Measurements from ENCODE around the gene FSHR. TPM values are rescaled to one million over a fixed set of nuclear protein-coding genes. Genes with fewer than 3 reads are reported as not detected.

The FSHR gene
- total RNA-seq, 1 experiment from 2014 or later = not detected

GRCh38 chr2:48938231-48938630, 216.1 kb downstream of the FSHR start:
- Histone ChIP-seq H3K9me2 (replicated peaks; ENCODE audit: low read length) (no peaks in the 10 kb centered on the region), H3K4me1 (ENCODE audit: insufficient read depth, low read length) (no peaks in the 10 kb centered on the region), H3F3A (ENCODE audit: low read length, unreplicated experiment) (no peaks in the 10 kb centered on the region), H3K9me3 (ENCODE audit: low read length) (no peaks in the 10 kb centered on the region), H3K79me2 (ENCODE audit: low read length) (no peaks in the 10 kb centered on the region), H3K4me2 (ENCODE audit: low read length) (no peak overlapping the region), H4K20me1 (ENCODE audit: low read length) (no peaks in the 10 kb centered on the region), H3K36me3 (ENCODE audit: low read depth, low read length) (no peaks in the 10 kb centered on the region), H3K27ac (ENCODE audit: low read length) (no peak overlapping the region), H3K9ac (ENCODE audit: low read length) (no peak overlapping the region), H3K4me3 (ENCODE audit: low read length) (no peak overlapping the region), H2AFZ (ENCODE audit: low read length) (no peak overlapping the region), H3K27me3 (ENCODE audit: low read length) (no peaks in the 10 kb centered on the region)
- intact Hi-C loops (cut with micrococcal nuclease) = no loop called here
- DNase-seq = no peak
- ChIA-PET POLR2A (ENCODE audit: unreplicated experiment) (no interaction called here), CTCF (no interaction called here)
- no peak for ATAC-seq
- TF ChIP-seq CTCF (conservative IDR thresholded peaks at IDR 0.05; ENCODE audit: low read depth, low read length) = no peak
- no peak for TF ChIP-seq EZH2 (IDR thresholded peaks at IDR 0.05; ENCODE audit: low read length, unreplicated experiment)
- no peak for TF ChIP-seq EZH2phosphoT487 (IDR thresholded peaks at IDR 0.05; ENCODE audit: borderline replicate concordance, low read length)
- no TSS peak for BruUV-seq (replicated peaks)

- CTCF ChIA-PET = no interaction called here
- no peak for ATAC-seq
- Histone ChIP-seq H3K79me2 (ENCODE audit: low read length) (no peaks in the 10 kb centered on the region), H3K4me2 (ENCODE audit: low read length) (no peak overlapping the region), H3K4me1 (ENCODE audit: insufficient read depth, low read length) (no peaks in the 10 kb centered on the region), H3K9me2 (replicated peaks; ENCODE audit: low read length) (no peaks in the 10 kb centered on the region), H3K9ac (ENCODE audit: low read length) (no peak overlapping the region), H3K27ac (ENCODE audit: low read length) (no peak overlapping the region), H2AFZ (ENCODE audit: low read length) (no peak overlapping the region), H3K27me3 (ENCODE audit: low read length) (no peaks in the 10 kb centered on the region), H4K20me1 (ENCODE audit: low read length) (no peaks in the 10 kb centered on the region), H3K36me3 (ENCODE audit: low read depth, low read length) (no peaks in the 10 kb centered on the region), H3F3A (ENCODE audit: low read length, unreplicated experiment) (no peaks in the 10 kb centered on the region), H3K4me3 (ENCODE audit: low read length) (no peak overlapping the region), H3K9me3 (ENCODE audit: low read length) (no peaks in the 10 kb centered on the region)
- DNase-seq = no peak
- intact Hi-C loops (cut with micrococcal nuclease) = no loop called here
- POLR2A ChIA-PET (ENCODE audit: unreplicated experiment) = no interaction called here
- TF ChIP-seq EZH2 (IDR thresholded peaks at IDR 0.05; ENCODE audit: low read length, unreplicated experiment) = no peak
- no peak for TF ChIP-seq EZH2phosphoT487 (IDR thresholded peaks at IDR 0.05; ENCODE audit: borderline replicate concordance, low read length)
- TF ChIP-seq CTCF (conservative IDR thresholded peaks at IDR 0.05; ENCODE audit: low read depth, low read length) = no peak
- BruUV-seq (replicated peaks) = no TSS peak
Measured at GRCh38 chr2:48934807-48935206, 219.5 kb downstream of the FSHR start.

GRCh38 chr2:48933828-48934497, 220.4 kb downstream of the FSHR start:
- no peak for ATAC-seq

More at GRCh38 chr2:48933828-48934497, 220.4 kb downstream of the FSHR start:
- Histone ChIP-seq H3K9me3 (ENCODE audit: low read length) (no peaks in the 10 kb centered on the region), H3K79me2 (ENCODE audit: low read length) (no peaks in the 10 kb centered on the region), H3K4me3 (ENCODE audit: low read length) (no peak overlapping the region), H3F3A (ENCODE audit: low read length, unreplicated experiment) (no peaks in the 10 kb centered on the region), H4K20me1 (ENCODE audit: low read length) (no peaks in the 10 kb centered on the region), H3K27me3 (ENCODE audit: low read length) (no peaks in the 10 kb centered on the region), H3K4me2 (ENCODE audit: low read length) (no peak overlapping the region), H3K9me2 (replicated peaks; ENCODE audit: low read length) (no peaks in the 10 kb centered on the region), H3K9ac (ENCODE audit: low read length) (no peak overlapping the region), H3K36me3 (ENCODE audit: low read depth, low read length) (no peaks in the 10 kb centered on the region), H3K27ac (ENCODE audit: low read length) (no peak overlapping the region), H2AFZ (ENCODE audit: low read length) (no peak overlapping the region), H3K4me1 (ENCODE audit: insufficient read depth, low read length) (no peaks in the 10 kb centered on the region)
- POLR2A ChIA-PET (ENCODE audit: unreplicated experiment) = no interaction called here
- TF ChIP-seq EZH2phosphoT487 (IDR thresholded peaks at IDR 0.05; ENCODE audit: borderline replicate concordance, low read length) = no peak
- TF ChIP-seq CTCF (conservative IDR thresholded peaks at IDR 0.05; ENCODE audit: low read depth, low read length) = no peak
- TF ChIP-seq EZH2 (IDR thresholded peaks at IDR 0.05; ENCODE audit: low read length, unreplicated experiment) = no peak
- intact Hi-C loops (cut with micrococcal nuclease) = no loop called here
- DNase-seq = no peak
- CTCF ChIA-PET = no interaction called here
- BruUV-seq (replicated peaks) = no TSS peak

Data from PC-3 (cell line).